Vagina (tissue), 2 donors: ENCODE results near the gene CSRNP3. TPM values are rescaled to one million over a fixed set of nuclear protein-coding genes. Genes with fewer than 3 reads are reported as not detected.

Experiments used
- DNase-seq, 2 donors: peaks; one replicate each; pipeline ENCODE4 v3.0.0-alpha.2; 2017; ENCODE audit errors: extremely low spot score in 2 of 2
- H3K27ac ChIP-seq: fragments of 200-600 bp; sonication (generic); one replicate; pipeline ENCODE4 v1.5.1; 2019
- H3K27me3 ChIP-seq: fragments of 200-600 bp; sonication (generic); one replicate; pipeline ENCODE4 v1.5.1; 2019
- H3K36me3 ChIP-seq, 2 donors: fragments of 200-600 bp; sonication (generic); one replicate each; pipeline ENCODE4 v1.5.1; 2017 to 2019
- H3K4me1 ChIP-seq: fragments of 200-600 bp; sonication (generic); one replicate; pipeline ENCODE4 v1.5.1; 2019
- H3K4me3 ChIP-seq, 2 donors: fragments of 200-600 bp; sonication (generic); 1 replicate in 1 of 2; 2 replicates in 1 of 2; pipeline ENCODE4 v1.5.1; 2016 to 2019
- H3K9me3 ChIP-seq: fragments of 200-600 bp; sonication (generic); one replicate; pipeline ENCODE4 v1.5.1; 2019
- CTCF ChIP-seq, 3 experiments: fragments of 450-650 bp in 2 of 3; fragments of 200-600 bp in 1 of 3; sonication (generic) in 1 of 3; IDR thresholded peaks; one replicate each; pipeline ENCODE4 v1.5.1; 2017 to 2019; ENCODE audit warnings: antibody characterized with exemption in 3 of 3, mild to moderate bottlenecking in 2 of 3, moderate library complexity in 2 of 3
- POLR2A ChIP-seq, 2 donors: fragments of 450-650 bp; IDR thresholded peaks; one replicate each; pipeline ENCODE4 v1.6.1; 2017; ENCODE audit warnings: antibody characterized with exemption in 2 of 2, mild to moderate bottlenecking in 2 of 2, moderate library complexity in 2 of 2
- POLR2AphosphoS5 ChIP-seq, 2 donors: sonication (generic); formaldehyde crosslinking; IDR thresholded peaks; one replicate each; pipeline ENCODE4 v1.9.0; 2017; ENCODE audit warnings: antibody characterized with exemption in 2 of 2, mild to moderate bottlenecking in 2 of 2, low read depth in 1 of 2; ENCODE audit not compliant: insufficient read depth in 1 of 2
- intact Hi-C: fragments of 100-400 bp; cut with DNase I; formaldehyde crosslinking; loops from one replicate; pipeline ENCODE4 v1.15.1; 2023
- total RNA-seq: library from RNA; depleted of rRNA; stranded (reverse); fragments of >200 nt; gene quantifications from one replicate; pipeline ENCODE4 v1.2.3, GENCODE V29; 2016

CSRNP3 gene
- total RNA-seq, 1 donor from 2014 or later = 2.7 TPM

GRCh38 chr2:165639504-165639903, 170.0 kb downstream of the CSRNP3 start:
- intact Hi-C loops = no loop called here
- Histone ChIP-seq H3K4me3 (no peak overlapping the region), H3K27ac (no peak overlapping the region), H3K36me3 (no peaks in the 10 kb centered on the region), H3K4me1 (peaks cover 10% of the 10 kb centered on the region), H3K9me3 (no peaks in the 10 kb centered on the region), H3K27me3 (no peaks in the 10 kb centered on the region)
- TF ChIP-seq POLR2A (IDR thresholded peaks at IDR 0.05) = no peak
- TF ChIP-seq CTCF (IDR thresholded peaks at IDR 0.05) = no peak
- TF ChIP-seq POLR2AphosphoS5 (IDR thresholded peaks at IDR 0.05; ENCODE audit: insufficient read depth in 1 of 2, low read depth in 1 of 2) = no peak
- DNase-seq = no peak

- intact Hi-C loops = no loop called here
- TF ChIP-seq CTCF (IDR thresholded peaks at IDR 0.05) (no peak), POLR2AphosphoS5 (IDR thresholded peaks at IDR 0.05; ENCODE audit: insufficient read depth in 1 of 2, low read depth in 1 of 2) (no peak), POLR2A (IDR thresholded peaks at IDR 0.05) (no peak)
These were observed 170.9 kb downstream of the CSRNP3 start for GRCh38 chr2:165640247-165640929.

GRCh38 chr2:165645930-165646831, 176.7 kb downstream of the CSRNP3 start:
- TF ChIP-seq CTCF (IDR thresholded peaks at IDR 0.05) (no peak), POLR2A (IDR thresholded peaks at IDR 0.05) (no peak), POLR2AphosphoS5 (IDR thresholded peaks at IDR 0.05; ENCODE audit: insufficient read depth in 1 of 2, low read depth in 1 of 2) (no peak)
- DNase-seq = no peak
- H3K9me3 ChIP-seq = no peaks in the 10 kb centered on the region
- intact Hi-C loops = no loop called here
- H3K27ac ChIP-seq = peak overlapping the region; percentile 22
- no peaks in the 10 kb centered on the region for H3K4me1 ChIP-seq
- H3K27me3 ChIP-seq = no peaks in the 10 kb centered on the region
- H3K36me3 ChIP-seq = no peaks in the 10 kb centered on the region
- no peak overlapping the region for H3K4me3 ChIP-seq

More at GRCh38 chr2:165640247-165640929, 170.9 kb downstream of the CSRNP3 start:
- Histone ChIP-seq H3K27me3 (no peaks in the 10 kb centered on the region), H3K4me3 (no peak overlapping the region), H3K36me3 (no peaks in the 10 kb centered on the region), H3K9me3 (no peaks in the 10 kb centered on the region), H3K4me1 (peaks cover 1% of the 10 kb centered on the region), H3K27ac (no peak overlapping the region)
- no peak for DNase-seq

GRCh38 chr2:165647409-165647808, 177.9 kb downstream of the CSRNP3 start:
- H3K36me3 ChIP-seq = no peaks in the 10 kb centered on the region
- H3K4me3 ChIP-seq = no peak overlapping the region
- no peak for DNase-seq
- no peaks in the 10 kb centered on the region for H3K9me3 ChIP-seq
- no peaks in the 10 kb centered on the region for H3K4me1 ChIP-seq
- H3K27me3 ChIP-seq = no peaks in the 10 kb centered on the region
- TF ChIP-seq POLR2AphosphoS5 (IDR thresholded peaks at IDR 0.05; ENCODE audit: insufficient read depth in 1 of 2, low read depth in 1 of 2) = no peak
- no peak for TF ChIP-seq CTCF (IDR thresholded peaks at IDR 0.05)
- no peak for TF ChIP-seq POLR2A (IDR thresholded peaks at IDR 0.05)
- no peak overlapping the region for H3K27ac ChIP-seq
- intact Hi-C loops = no loop called here
